ENCODE results near the gene BLOC1S3.

GRCh38 chr19:45186509-45187334 lies 8.1 kb downstream of the BLOC1S3 start:
- no peak for TF ChIP-seq POLR2A (IDR thresholded peaks at IDR 0.05)
- no peak for TF ChIP-seq CTCF (IDR thresholded peaks at IDR 0.05 in 8 of 11, conservative IDR thresholded peaks at IDR 0.05 in 3 of 11)
- TF ChIP-seq POLR2AphosphoS5 (IDR thresholded peaks at IDR 0.05) = no peak

All from spleen (tissue), 7 donors.